HepG2 (cell line): ENCODE data around the gene TRAPPC10. TPM values are rescaled to one million over a fixed set of nuclear protein-coding genes. Genes with fewer than 3 reads are reported as not detected.

Experiments used
- CHD2 ChIP-seq: IDR thresholded peaks from 2 replicates; pipeline ENCODE4 v1.6.1; 2011; ENCODE audit warnings: low read depth, low read length, improper control_type of control experiment
- DMTF1 ChIP-seq: sonication (generic); formaldehyde crosslinking; IDR thresholded peaks from 2 replicates; pipeline ENCODE4 v1.4.0; 2020; ENCODE audit warnings: mild to moderate bottlenecking, missing genetic modification reagents
- EEA1 ChIP-seq: sonication (generic); formaldehyde crosslinking; IDR thresholded peaks from 2 replicates; pipeline ENCODE4 v1.5.1; 2020; ENCODE audit warnings: mild to moderate bottlenecking, missing genetic modification reagents, borderline replicate concordance
- NFE2 ChIP-seq: sonication (generic); formaldehyde crosslinking; IDR thresholded peaks from 2 replicates; pipeline ENCODE4 v1.4.0; 2020; ENCODE audit warnings: missing genetic modification reagents
- NFE2L2 ChIP-seq: fragments of 150-350 bp; IDR thresholded peaks from 2 replicates; pipeline ENCODE4 v1.6.1; 2014; ENCODE audit warnings: low read length
- NFKBIZ ChIP-seq: IDR thresholded peaks from 2 replicates; pipeline ENCODE4 v1.6.1; 2018; ENCODE audit warnings: missing genetic modification reagents, missing compliant biosample characterization
- RARG ChIP-seq: sonication (generic); formaldehyde crosslinking; IDR thresholded peaks from 2 replicates; pipeline ENCODE4 v1.4.0; 2020; ENCODE audit warnings: low read depth, mild to moderate bottlenecking, missing genetic modification reagents
- SALL1 ChIP-seq: sonication (generic); formaldehyde crosslinking; IDR thresholded peaks from 2 replicates; pipeline ENCODE4 v1.8.0; 2022; ENCODE audit warnings: mild to moderate bottlenecking, missing genetic modification reagents
- SIN3A ChIP-seq: IDR thresholded peaks from 2 replicates; pipeline ENCODE4 v1.6.1; 2011; ENCODE audit warnings: low read depth, mild to moderate bottlenecking, control low read depth, low read length, borderline replicate concordance
- SIX4 ChIP-seq: sonication (generic); formaldehyde crosslinking; IDR thresholded peaks from 2 replicates; pipeline ENCODE4 v1.4.0; 2020; ENCODE audit warnings: missing genetic modification reagents
- SNAPC2 ChIP-seq: sonication (generic); formaldehyde crosslinking; IDR thresholded peaks from 2 replicates; pipeline ENCODE4 v1.8.1; 2022; ENCODE audit warnings: mild to moderate bottlenecking, missing genetic modification reagents
- SP5 ChIP-seq: IDR thresholded peaks from 2 replicates; pipeline ENCODE4 v1.6.1; 2016; ENCODE audit warnings: low read depth, borderline replicate concordance
- TP53 ChIP-seq: sonication (generic); formaldehyde crosslinking; conservative IDR thresholded peaks from 2 replicates; pipeline ENCODE4 v1.4.0; 2020; ENCODE audit warnings: missing genetic modification reagents
- ZHX2 ChIP-seq, 2 experiments: sonication (generic) in 1 of 2; formaldehyde crosslinking in 1 of 2; IDR thresholded peaks; 2 replicates each; pipeline versions ENCODE4 v1.6.1 to v1.9.0; 2014 to 2022; ENCODE audit warnings: antibody characterized with exemption in 1 of 2, borderline replicate concordance in 1 of 2, inconsistent platforms in 1 of 2, low read depth in 1 of 2, missing genetic modification reagents in 1 of 2
- ZNF235 ChIP-seq: sonication (generic); formaldehyde crosslinking; IDR thresholded peaks from 2 replicates; pipeline ENCODE4 v1.8.1; 2023; ENCODE audit warnings: mild to moderate bottlenecking, missing genetic modification reagents, borderline replicate concordance
- ZNF253 ChIP-seq: sonication (generic); formaldehyde crosslinking; IDR thresholded peaks from 2 replicates; pipeline ENCODE4 v1.8.0; 2022; ENCODE audit warnings: mild to moderate bottlenecking, missing genetic modification reagents, borderline replicate concordance
- polyA plus RNA-seq, 8 experiments: library from polyadenylated mRNA; depleted of rRNA in 3 of 8; stranded (reverse) in 7 of 8; unstranded in 1 of 8; fragments of >200 nt; fragmentation: Illumina TruSeq in 4 of 8; extraction: Trizol in 4 of 8; gene quantifications; 2 replicates each; pipeline versions ENCODE4 v1.2.1 to v1.2.3, GENCODE V29; 2011 to 2016; ENCODE audit warnings: low read depth in 4 of 8, missing spikeins in 1 of 8, mixed read lengths in 1 of 8; ENCODE audit not compliant: insufficient read depth in 1 of 8
- total RNA-seq, 5 experiments: library from RNA; depleted of rRNA; stranded (reverse); fragments of >200 nt; fragmentation: Illumina TruSeq; extraction: Trizol; gene quantifications; 2 replicates each; pipeline ENCODE4 v1.2.3, GENCODE V29; 2016; ENCODE audit warnings: low read depth in 1 of 5
- TF ChIP-seq, protein P1 (sequence below): sonication (generic); formaldehyde crosslinking; IDR thresholded peaks from 2 replicates; pipeline ENCODE4 v1.4.0; 2020; ENCODE audit warnings: low read depth, missing genetic modification reagents
- TF ChIP-seq, protein P2 (sequence below): sonication (generic); formaldehyde crosslinking; IDR thresholded peaks from 2 replicates; pipeline ENCODE4 v1.5.1; 2020; ENCODE audit warnings: missing genetic modification reagents, mild to moderate bottlenecking, borderline replicate concordance

TRAPPC10 gene
- total and polyA plus RNA-seq, 2 of the 13 experiments (the other 11 are each of a cell fraction or from before 2014, with no cell fraction given) = 10.6 to 16.5 TPM

DNA sequence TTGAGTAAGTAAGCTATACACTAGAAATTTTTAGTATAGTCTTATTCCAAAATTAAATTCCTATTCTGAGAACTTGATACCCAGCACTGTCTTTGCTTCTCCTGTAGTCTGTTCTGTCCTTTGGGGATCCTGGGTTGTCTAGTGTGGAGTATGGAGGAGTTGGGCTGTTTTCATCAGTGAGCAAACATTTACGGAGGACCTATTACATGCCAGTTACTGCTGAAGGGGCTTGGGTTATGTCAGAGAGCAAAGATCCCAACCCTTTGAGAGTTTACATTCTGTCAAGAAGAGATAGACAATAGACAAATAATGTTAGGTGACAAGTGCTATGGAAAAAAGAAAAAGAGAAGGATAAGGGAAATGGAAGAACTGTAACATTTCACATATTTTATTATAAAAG is 9.0 kb downstream of the TRAPPC10 start (continued):
- TF ChIP-seq, protein P1, sequence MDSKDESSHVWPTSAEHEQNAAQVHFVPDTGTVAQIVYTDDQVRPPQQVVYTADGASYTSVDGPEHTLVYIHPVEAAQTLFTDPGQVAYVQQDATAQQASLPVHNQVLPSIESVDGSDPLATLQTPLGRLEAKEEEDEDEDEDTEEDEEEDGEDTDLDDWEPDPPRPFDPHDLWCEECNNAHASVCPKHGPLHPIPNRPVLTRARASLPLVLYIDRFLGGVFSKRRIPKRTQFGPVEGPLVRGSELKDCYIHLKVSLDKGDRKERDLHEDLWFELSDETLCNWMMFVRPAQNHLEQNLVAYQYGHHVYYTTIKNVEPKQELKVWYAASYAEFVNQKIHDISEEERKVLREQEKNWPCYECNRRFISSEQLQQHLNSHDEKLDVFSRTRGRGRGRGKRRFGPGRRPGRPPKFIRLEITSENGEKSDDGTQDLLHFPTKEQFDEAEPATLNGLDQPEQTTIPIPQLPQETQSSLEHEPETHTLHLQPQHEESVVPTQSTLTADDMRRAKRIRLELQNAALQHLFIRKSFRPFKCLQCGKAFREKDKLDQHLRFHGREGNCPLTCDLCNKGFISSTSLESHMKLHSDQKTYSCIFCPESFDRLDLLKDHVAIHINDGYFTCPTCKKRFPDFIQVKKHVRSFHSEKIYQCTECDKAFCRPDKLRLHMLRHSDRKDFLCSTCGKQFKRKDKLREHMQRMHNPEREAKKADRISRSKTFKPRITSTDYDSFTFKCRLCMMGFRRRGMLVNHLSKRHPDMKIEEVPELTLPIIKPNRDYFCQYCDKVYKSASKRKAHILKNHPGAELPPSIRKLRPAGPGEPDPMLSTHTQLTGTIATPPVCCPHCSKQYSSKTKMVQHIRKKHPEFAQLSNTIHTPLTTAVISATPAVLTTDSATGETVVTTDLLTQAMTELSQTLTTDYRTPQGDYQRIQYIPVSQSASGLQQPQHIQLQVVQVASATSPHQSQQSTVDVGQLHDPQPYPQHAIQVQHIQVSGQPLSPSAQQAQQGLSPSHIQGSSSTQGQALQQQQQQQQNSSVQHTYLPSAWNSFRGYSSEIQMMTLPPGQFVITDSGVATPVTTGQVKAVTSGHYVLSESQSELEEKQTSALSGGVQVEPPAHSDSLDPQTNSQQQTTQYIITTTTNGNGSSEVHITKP = no peak
- TF ChIP-seq ZHX2 (IDR thresholded peaks at IDR 0.05; ENCODE audit: low read depth) (no peak), ZHX2 (CRISPR knock-in tag; IDR thresholded peaks at IDR 0.05; ENCODE audit: borderline replicate concordance) (no peak), SNAPC2 (no peak), SIX4 (CRISPR knock-in tag) (no peak), SIN3A (no peak), SP5 (CRISPR knock-in tag) (no peak), NFE2L2 (no peak), NFE2 (CRISPR knock-in tag) (no peak), NFKBIZ (CRISPR knock-in tag) (no peak), DMTF1 (no peak), CHD2 (no peak), RARG (CRISPR knock-in tag) (no peak), ZNF253 (CRISPR knock-in tag) (no peak), TP53 (no peak), EEA1 (no peak), ZNF235 (no peak), SALL1 (CRISPR knock-in tag) (no peak)
- TF ChIP-seq, protein P2, sequence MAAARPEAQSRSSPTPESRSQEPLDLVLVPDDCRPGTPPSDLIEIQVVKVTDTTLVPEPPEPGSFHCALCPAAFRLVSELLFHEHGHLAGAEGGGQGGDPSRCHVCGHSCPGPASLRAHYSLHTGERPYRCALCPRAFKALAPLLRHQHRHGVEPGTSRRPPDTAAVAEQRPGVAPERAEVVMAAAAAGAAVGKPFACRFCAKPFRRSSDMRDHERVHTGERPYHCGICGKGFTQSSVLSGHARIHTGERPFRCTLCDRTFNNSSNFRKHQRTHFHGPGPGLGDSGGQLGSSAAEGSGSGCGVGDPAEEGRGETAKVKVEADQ (CRISPR knock-in tag) = no peak
